ENCODE data around the gene EGFL7.

Gene EGFL7

DNA sequence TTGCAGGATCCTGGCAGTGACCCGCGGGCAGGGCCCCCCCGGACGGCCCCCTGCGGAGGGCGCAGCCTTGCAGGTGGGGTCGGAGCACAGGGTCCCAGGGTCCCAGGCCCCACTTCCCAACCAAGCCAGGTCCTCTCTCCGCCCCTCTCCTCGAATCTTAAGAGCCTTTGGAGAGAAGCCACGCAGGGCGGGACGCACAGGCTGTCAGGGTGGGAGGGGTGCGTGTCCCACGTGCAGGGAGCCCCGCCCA lies 18.4 kb upstream of the EGFL7 start:
- DNase-seq (ENCODE audit: low read depth): peak; percentile 7

DNA sequence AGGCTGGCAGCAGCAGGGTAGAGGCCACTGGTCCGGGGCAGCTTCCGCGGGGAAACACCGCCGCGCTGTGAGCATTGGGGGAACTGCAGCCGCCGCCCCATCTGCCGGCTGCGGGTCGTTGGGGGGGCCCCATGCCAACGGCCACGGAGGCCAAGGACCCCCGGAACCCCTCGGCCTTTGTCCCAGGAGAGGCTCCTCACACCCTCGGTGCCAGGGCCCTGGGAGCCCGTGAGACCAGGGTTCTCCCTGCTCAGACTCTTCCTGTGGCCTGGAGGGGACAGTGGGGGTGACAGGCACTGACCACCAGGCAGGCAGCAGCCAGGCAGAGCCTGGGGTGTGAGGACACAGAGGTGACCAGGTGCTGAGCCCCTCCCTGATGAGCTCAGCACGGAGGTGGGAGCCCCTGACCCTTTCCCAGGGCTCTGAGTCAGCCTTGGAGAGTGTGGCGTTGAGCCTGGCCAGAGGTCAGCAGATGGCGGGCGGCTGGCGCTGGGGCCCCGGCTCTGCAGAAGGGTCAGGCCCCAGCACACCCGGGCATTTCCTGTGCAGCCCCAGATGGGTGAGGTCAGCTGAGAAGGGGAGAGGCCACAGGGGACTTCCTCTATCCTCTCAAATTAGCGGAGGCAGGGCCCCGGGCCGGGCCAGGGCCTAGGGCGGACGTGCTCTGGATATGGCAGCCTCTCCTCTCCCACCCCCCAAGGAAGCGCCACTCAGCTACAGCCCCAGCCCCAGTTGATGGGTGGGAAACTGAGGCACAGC lies 17.9 kb upstream of the EGFL7 start:
- peak; percentile 9 for DNase-seq (ENCODE audit: low read depth)

DNA sequence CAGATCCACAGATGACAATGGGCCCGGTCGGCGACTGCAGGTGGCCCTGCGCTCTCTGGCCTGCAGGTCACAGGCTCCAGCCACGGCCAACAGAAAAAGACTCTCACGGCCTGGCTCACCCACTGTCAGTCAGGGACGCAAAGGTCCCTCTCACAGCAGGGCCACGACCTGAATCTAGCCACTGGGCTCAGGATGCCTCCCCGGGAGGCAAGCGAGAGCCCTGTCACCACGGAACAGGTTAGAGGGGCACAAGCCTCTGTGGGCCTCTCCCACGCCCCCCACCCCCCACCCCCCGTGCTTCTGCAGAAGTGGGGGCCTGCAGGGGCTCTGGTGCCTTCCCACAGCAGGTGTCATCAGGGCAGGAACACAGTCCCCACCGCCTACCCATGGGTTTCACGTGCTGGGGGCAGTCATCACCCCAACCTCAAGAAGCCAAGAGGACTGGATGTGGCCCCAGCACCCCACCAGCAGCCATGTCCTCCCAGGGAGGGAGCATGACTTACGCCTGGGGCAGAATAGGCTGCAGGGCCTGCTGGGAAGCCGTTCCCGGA lies 17.3 kb upstream of the EGFL7 start:
- DNase-seq (ENCODE audit: low read depth): no peak

DNA sequence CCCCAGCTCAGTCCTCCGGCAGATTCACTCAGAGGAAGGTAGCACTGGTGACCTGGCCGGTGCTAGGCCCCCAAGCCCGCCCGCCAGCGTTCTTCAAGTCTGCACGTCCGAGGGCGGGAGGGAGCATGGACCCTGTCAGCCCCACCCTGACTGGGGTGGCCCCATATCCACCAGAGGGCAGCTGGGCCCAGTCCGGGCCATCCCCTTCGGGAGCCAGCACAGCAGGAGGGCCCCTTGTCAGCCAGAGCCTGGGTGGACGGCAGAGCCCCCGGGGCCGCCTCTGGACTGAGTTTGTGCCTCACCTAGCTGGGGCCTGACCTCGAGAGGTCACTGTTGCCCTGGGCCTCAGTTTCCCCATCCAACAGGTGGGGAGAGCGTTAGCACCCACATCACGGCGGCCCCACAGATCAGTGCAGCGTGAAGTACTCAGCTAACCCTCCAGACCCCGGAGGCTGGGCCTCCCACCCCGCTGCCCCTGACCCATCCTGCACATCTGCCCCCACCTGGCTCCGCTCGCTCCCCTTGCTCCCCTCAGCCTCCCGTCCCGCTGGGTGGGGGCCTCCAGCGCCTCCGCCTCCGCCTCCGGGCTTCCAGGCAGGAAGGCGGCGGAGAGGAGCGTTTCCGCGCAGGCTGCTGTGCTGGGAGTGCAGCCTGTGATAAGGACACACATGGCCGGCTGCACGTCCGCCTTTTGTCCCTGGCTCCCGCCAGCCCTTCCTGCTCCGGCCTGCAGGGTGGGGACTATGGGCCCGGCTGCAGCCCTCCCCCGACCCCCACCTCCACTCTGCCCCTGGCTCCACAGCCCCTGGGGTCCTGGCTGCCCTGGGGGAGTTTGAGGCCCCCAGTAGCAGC lies 16.6 kb upstream of the EGFL7 start:
- no peak for DNase-seq (ENCODE audit: low read depth)

DNA sequence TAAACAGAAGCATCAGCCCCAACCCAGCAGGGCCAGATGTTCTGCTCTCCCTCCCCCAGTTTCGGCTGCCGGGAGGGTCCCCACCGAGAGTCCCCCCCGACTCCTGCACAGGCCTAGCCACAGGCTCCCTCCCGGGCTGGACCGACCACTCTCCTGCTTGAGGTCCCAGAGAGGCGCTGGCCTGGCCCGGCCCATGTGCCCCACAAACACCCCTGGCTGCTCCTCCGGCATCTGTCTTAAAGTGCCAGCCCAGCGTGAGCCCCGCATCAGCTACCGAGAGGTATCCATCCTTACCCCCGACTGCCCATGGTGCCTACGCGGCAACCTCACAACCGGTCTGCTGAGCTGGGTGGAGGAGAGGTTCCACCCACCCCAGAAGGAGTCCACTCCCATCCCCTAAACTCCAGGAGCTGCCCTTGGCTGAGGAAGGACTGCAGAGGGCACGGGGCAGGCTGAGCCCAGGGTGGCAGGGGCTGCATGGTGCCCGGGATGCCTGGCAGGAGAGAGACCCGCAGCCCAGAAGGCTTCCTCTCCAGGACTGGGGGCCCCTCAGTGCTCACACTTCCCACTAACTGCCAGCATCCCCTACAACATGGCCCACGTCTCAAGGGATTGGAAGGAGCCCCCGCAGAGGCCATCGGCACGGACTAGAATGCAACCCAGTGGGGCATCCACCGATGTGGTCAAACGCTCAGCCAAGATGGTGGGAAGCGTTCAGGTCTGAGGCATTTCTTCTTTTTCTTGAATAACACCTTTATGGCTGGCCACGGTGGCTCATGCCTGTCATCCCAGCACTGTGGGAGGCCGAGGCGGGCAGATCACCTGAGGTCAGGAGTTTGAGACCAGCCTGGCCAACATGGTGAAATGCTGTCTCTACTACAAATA lies 15.6 kb upstream of the EGFL7 start:
- no peak for DNase-seq (ENCODE audit: low read depth)

DNA sequence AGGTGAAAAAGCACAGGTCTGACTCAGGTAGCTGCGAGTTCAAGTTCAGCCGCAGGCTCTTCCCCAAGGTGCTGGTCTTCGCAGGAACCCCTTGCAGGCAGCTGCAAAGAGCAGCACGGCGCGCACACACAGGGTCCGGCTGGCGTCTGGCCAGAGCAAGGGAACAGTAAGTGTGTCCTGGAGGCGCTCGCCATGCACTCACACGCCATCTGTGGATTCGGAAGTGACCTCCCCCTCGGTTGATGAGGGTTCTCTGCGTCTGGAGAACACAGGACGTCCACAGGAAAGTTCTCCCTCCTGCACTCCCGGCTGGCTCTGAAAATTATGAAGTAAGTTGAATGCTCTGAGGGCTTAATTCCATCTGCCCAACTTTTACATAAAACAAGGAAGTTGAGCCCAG lies 14.0 kb upstream of the EGFL7 start:
- DNase-seq (ENCODE audit: low read depth): no peak

DNA sequence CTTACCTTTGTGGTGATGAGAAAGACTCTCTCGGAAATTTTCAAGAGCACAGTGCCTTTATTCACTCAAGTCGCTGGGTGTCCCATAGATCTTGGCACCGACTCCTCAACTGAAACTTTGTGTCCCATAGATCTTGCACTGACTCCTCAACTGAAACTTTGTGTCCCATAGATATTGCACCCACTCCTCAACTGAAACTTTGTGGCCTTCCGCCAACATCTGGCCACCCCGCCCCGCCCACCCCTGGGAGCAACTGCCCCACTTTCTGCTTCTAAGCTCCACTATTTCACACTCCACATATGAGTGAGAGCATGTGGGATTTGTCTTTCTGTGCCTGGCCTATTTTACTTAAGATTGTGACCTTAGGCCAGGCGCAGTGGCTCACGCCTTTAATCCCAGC lies 12.7 kb upstream of the EGFL7 start:
- DNase-seq (ENCODE audit: low read depth): no peak

DNA sequence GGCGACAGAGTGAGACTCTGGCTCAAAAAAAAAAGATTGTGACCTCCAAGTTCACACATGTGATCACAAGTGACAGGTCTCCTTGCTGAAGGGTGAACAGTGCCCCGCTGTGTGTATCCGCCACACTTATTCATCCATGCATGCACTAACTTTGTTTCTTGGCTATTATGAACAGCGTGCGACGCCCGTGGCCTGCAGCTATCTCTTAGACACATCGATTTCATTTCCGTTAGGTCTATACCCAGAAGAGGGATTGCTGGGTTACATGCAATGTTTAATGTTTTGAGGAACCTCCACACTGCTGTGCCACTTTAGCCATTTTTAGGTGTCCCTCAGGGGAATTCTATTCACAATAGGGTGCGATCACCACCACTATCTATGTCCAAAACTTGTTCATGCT lies 12.1 kb upstream of the EGFL7 start:
- no peak for DNase-seq (ENCODE audit: low read depth)

DNA sequence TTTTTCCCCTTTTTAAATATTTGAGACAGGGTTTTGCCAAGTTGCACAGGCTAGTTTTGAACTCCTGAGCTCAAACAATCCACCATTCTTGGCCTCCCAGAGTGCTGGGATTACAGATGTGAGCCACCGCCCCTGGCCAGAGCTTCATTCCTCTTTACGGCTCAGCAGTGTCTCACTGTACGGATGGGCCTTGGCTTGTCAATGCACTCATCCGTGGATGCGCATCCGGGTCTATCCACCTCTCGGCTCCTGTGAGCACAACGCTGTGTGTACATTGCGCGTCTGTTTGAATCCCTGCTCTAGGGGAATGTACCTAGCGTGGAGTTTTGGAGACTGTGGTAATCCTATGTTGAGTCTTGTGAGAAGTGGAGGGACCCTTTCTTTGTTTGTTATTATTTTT lies 10.9 kb upstream of the EGFL7 start:
- DNase-seq (ENCODE audit: low read depth): no peak

DNA sequence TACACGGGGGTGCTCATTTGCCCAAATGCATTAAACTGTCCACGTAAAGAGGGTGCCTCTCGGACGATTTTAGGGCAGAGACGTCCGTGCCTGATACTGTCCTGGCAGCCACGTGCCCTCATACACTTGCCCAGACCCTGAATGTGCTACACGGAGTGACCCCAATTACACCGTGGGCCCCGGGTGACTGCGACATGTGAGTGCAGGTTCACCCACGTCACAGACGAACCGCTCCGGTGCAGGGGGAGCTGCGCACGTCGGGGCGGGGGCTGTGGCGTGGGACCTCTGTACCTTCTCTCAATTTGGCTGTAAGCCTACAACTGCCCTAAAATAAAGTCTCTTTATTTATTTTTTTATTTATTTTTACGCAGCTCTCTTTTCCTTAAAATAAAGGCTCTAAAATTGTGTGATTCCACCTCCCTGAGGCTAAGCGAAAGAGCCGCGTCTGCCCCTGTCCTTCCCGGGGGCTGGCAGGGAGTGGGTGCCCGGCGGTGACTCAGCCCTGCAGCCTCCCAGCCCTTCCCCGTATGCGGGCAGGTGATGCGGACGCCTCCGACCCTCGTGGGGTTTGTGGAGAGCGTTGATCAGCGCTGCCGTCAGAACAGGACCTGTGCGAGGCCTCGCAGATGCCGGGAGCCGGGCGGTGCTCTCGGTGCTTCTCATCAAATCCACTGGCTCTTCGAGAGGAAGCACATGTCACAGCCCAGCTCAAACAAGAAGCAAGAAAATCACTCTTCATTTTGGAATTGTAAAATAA lies 9.2 kb upstream of the EGFL7 start:
- DNase-seq (ENCODE audit: low read depth): no peak

DNA sequence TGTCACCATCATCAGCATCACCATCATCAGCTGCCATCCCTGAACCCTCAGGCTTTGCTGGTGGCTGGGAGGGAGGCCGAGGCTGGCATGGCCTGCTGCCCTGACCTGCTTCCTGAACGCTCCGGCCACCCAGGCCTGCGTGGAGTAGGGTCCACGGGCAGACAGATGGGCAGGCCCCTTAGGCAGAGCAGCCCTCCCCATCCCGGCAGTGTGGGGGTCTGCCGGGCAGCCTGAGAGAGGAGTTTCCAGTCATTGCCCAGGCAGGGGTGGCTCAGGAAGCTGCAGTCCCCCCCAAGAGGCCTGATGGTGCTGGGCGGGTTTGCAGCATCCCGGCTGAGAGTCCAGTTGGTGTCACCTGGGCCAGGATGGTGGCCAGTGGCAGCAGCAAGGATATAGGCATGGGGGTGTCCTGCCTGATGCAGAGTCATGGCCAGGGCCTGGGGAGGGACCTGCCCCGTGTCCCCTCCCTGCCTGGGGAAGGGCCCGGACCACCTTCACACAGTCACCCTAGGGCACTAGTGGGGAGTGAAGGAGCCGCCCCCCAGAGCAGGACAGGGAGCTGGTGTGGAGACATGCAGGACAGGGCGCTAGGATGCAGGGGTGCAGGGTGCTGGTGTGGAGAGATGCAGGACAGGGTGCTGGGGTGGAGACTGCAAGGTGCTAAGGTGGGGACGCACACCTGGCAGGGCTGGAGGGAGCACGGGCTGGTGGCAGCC lies 7.7 kb upstream of the EGFL7 start:
- no peak for DNase-seq (ENCODE audit: low read depth)

DNA sequence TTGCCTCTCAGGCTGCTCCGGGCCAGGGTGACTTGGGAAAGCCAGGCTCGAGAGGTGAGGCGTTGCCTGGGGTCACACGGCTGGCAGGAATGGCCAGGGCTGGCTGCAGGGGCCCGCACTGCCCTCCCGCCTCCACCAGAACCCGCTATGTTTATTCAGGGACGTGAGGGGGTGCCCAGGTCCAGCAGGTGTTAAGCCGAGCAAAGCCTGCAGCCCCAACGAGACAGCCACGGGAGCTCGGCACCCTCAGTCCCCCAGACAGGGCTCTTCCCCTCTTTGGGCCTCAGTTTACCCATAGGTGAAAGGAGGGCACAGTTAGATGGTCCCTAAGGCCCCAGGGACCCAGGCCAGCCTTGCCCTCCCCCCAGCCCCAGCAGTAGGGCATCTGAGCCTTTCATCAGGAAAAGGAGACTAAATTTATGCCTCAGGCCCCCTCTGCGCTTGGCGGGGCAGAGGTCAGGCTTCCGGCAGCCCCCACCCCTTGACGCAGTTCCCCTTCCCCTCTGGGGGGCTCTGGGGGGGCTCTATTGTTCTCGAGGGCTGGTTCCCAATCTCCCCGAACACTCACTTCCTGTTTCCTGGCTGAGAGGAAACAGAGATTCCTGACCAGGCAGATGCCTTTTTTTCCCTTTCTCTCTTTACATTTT lies 7.1 kb upstream of the EGFL7 start:
- no peak for DNase-seq (ENCODE audit: low read depth)

DNA sequence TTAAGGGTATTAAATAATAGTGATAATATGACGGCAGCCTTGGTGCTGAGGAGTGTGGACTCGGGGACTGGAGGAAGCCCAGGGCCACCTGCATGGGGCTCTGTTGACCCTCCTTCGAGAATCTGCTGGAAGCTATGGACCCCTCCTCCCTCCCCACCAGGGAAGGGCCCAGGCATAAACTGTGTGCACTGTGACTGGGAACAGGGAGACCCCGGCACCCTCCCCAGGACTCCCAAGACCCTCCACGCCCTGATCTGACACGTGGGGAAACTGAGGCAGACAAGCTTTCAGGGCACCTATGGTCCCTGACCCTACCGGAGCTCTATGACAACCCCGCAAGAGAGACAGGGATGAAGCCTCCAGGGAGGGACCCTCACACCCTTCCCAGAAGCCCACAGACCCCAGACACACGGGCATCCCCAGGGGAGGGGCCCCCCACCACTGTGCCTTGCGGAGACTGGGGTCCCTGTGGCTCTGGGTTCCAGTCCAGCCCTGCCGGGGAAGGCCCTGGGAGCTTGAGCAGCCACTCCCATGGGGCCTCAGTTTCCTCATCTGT lies 6.5 kb upstream of the EGFL7 start:
- no peak for DNase-seq (ENCODE audit: low read depth)

DNA sequence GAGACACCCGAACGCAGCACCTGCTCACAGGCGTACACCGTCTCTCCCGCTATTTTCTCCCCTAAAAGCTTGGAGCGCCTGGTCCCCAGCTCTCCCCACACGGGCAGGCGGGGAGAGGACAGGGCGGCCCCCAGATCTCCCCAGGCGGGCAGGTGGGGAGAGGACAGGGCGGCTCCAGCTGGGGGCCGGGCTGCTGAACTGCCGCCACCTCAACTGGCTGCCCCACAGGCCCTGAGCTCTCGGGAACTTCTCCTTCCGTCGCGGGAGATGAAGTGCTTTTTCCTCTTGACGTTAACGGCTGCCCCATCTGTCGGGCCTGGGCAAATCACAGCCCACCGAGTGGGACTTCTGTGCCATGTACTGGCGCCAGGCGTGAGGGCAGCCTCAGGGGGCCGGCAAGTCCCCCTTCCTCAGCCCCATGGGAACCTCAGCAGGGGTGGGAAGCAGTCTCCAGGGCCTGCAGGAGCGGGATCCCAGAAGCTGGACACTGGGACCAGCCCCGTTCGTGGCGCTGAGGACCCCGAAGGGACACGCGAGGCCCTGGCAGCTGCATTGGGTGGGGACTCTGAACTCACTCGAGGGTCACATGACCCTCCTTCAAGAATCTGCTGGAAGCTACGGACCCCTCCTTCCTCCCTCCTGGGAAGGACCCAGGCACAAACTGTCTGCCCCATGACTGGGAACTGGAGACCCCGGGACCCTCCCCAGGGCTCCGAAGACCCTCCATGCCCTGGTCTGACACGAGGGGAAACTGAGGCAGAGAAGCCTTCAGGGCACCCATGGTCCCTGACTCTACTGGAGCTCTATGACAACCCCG lies 5.7 kb upstream of the EGFL7 start:
- DNase-seq (ENCODE audit: low read depth): no peak

DNA sequence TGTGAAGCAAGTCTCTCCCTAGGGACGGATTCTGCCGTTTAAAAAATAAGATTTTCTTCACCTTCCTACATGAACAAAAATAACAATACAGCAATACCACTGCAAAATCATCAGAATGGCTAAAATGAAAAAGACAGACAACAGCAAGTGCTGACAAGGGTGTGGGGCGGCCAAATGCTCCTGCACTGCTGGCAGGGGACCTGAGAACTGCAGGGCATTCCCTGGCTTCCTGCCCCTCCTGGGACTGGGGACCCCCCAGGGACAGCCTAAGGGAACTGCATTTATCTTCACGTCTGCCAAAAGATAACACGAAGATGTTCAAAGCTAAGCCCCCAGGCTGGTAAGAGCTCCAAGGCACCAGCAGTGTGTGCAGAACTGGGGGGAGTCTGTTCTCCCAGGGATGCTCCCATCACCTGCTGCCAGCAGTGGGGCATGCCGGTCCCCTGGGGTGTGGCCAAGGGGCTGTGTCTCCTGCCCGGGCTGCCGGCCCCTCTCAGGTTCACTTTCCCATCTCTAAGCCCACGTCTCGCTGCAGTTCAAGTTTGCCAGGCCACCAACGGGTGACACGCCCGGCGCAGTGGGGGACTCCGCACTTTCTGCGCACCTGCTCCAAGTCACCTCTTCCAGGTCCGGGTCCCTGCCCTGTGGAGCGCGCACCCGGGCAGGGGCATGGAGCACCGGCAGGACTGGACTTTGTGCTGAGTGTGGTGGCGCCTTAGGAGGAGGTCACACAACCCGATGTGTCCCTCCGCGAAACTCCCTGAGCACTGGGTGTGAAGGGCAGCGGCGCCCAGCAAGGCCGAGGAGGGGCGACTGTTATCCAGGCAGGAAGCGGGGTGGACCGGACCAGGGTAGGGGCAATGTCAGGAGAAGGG lies 4.5 kb upstream of the EGFL7 start:
- DNase-seq (ENCODE audit: low read depth): no peak

DNA sequence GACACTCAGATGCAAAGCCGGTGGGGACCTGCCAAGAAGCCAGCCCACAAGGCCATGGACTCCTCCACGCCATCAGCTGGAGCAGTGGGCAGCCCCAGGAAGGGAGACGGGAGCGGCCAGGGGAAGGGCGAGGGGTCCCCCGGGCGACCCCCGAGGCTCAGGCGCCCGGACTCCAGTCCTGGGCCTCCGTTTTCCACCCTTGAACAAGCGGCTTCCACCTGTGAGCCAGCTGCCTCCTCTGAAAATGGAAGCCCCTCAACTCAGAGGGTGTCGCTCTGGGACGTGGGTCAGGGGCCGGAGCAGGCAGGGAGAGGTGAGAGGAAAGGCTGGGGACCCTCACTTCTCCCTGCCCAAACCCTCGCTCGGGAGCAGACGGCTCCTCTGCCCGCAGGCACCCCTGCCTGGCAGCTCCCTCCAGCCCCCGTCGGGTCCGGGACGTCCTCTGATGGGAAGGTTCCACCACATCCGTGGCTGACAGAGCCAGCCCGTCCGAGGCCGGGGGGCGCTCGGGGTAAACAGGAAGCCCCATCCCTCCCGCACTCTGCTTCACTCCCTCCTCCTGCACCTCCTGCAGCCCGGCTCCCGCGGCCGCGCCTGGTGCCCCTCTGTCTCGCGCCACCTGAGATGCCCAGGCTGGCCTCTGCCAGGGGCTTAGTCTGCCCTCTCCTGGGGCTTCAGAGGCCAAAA lies 3.7 kb upstream of the EGFL7 start:
- no peak for DNase-seq (ENCODE audit: low read depth)

DNA sequence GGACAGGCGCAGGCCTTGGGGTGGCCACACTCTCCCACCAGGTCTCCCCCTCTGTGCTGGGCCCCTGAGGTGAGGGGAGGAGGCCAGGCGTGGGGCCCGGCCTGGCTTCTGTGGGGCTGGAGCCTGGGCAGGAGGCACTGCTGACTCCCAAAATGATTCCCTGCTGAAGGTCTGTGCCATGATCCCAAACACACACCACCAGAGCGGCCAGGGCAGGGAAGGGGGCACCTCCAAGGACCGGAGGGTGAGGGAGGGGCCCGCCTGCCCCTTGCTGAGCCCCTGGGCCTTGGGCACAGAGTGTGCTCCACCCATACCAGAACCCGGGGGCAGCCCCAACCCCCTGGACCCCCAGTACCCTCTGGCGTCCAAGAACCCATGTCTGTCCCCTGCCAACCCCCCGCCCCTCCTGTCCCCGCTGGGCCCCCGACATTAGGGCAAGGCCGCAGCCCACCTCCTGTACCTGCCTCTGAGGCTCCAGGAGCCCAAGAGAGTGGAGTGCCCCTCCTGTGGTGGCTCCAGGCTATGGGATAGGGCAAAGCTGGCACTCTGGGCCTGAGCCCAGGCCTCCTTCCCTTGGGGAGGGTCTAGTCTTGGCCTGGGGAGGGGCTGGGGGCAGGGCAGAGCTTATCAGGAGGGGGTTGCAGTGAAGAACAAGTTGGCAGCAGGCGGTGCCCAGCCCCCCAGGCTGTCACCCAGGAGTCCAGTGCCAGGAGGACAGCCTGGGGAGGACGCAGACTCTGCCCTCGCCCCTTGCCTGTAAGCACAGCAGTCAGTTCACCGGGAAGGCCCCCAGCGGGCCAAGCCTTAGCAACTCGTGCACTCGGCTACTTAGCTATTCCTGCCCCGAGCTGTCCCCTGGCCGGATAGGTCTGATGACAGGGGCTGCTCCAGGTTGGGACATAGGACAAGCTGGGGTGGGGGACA lies 2.6 kb upstream of the EGFL7 start:
- DNase-seq (ENCODE audit: low read depth): no peak
